Keratinocyte (primary cell): ENCODE measurements around the gene DIO3. TPM values are rescaled to one million over a fixed set of nuclear protein-coding genes. Genes with fewer than 3 reads are reported as not detected.

ENCODE experiments used
- DNase-seq: peaks from one replicate; pipeline ENCODE4 v3.0.0-alpha.2; 2011; ENCODE audit warnings: low read depth, missing footprints, low spot score
- FAIRE-seq: peaks from 2 replicates; lab custom pipeline; 2011; peaks lifted over from hg19 to GRCh38; lab: Jason Lieb, UNC
- H2AFZ ChIP-seq: 2 replicates; pipeline ENCODE4 v1.6.0; 2012; ENCODE audit warnings: low read length, control low read depth, inconsistent platforms; ENCODE audit not compliant: control insufficient read depth
- H3K27ac ChIP-seq: 2 replicates; pipeline ENCODE4 v1.5.1; 2011; ENCODE audit warnings: low read length; ENCODE audit not compliant: control insufficient read depth, insufficient read depth
- H3K27me3 ChIP-seq: 3 replicates; pipeline ENCODE4 v1.6.0; 2011; ENCODE audit warnings: low read length; ENCODE audit not compliant: control insufficient read depth, insufficient read depth; ENCODE audit errors: extremely low read depth
- H3K36me3 ChIP-seq, 2 experiments: 2 replicates in 1 of 2; 3 replicates in 1 of 2; pipeline ENCODE4 v1.5.1; 2011; ENCODE audit warnings: low read length in 2 of 2, mild to moderate bottlenecking in 1 of 2; ENCODE audit not compliant: control insufficient read depth in 2 of 2, insufficient read depth in 2 of 2; ENCODE audit errors: extremely low read depth in 1 of 2
- H3K4me1 ChIP-seq: 3 replicates; pipeline ENCODE4 v1.5.1; 2011; ENCODE audit warnings: low read length; ENCODE audit not compliant: control insufficient read depth, insufficient read depth; ENCODE audit errors: extremely low read depth
- H3K4me2 ChIP-seq: 3 replicates; pipeline ENCODE4 v1.6.0; 2011; ENCODE audit warnings: low read depth, low read length; ENCODE audit not compliant: control insufficient read depth, insufficient read depth; ENCODE audit errors: extremely low read depth
- H3K4me3 ChIP-seq, 3 experiments: fragments of 200-600 bp in 1 of 3; sonication (generic) in 1 of 3; 2 replicates in 2 of 3; 3 replicates in 1 of 3; pipeline ENCODE4 v1.5.1; 2011 to 2016; ENCODE audit warnings: low read length in 3 of 3, mild to moderate bottlenecking in 3 of 3, control low read depth in 2 of 3, inconsistent platforms in 1 of 3, low read depth in 1 of 3, mixed read lengths in 1 of 3, mixed run types in 1 of 3, moderate library complexity in 1 of 3; ENCODE audit not compliant: control insufficient read depth in 2 of 3, insufficient read depth in 2 of 3; ENCODE audit errors: extremely low read depth in 1 of 3
- H3K79me2 ChIP-seq: 2 replicates; pipeline ENCODE4 v1.6.0; 2012; ENCODE audit warnings: low read length; ENCODE audit not compliant: control insufficient read depth, insufficient read depth
- H3K9ac ChIP-seq: 3 replicates; pipeline ENCODE4 v1.6.0; 2011; ENCODE audit warnings: low read length; ENCODE audit not compliant: control insufficient read depth, insufficient read depth; ENCODE audit errors: extremely low read depth
- H3K9me1 ChIP-seq: 3 replicates; pipeline ENCODE4 v1.6.0; 2011; ENCODE audit warnings: low read length; ENCODE audit not compliant: control insufficient read depth, insufficient read depth; ENCODE audit errors: extremely low read depth
- H3K9me3 ChIP-seq: 2 replicates; pipeline ENCODE4 v1.5.1; 2012; ENCODE audit warnings: low read depth, low read length; ENCODE audit not compliant: control insufficient read depth
- H4K20me1 ChIP-seq: 3 replicates; pipeline ENCODE4 v1.6.0; 2011; ENCODE audit warnings: low read length; ENCODE audit not compliant: control insufficient read depth, insufficient read depth; ENCODE audit errors: extremely low read depth
- EZH2 ChIP-seq: IDR thresholded peaks from one replicate; pipeline ENCODE4 v1.6.1; 2012; ENCODE audit warnings: inconsistent platforms, mild to moderate bottlenecking, low read length, moderate library complexity
- dilution Hi-C: fragments of 300-500 bp; cut with MboI; formaldehyde crosslinking; loops from one replicate; pipeline ENCODE4 v1.7.0; 2020; ENCODE audit warnings: low sequenced_read_pairs; ENCODE audit not compliant: extremely low pct_ligation_motif_present
- polyA plus RNA-seq, 5 experiments: library from polyadenylated mRNA; depleted of rRNA in 3 of 5; stranded (reverse) in 3 of 5; stranded (forward) in 1 of 5; unstranded in 1 of 5; fragments of >200 nt; gene quantifications; 1 replicate in 1 of 5; 2 replicates in 3 of 5; 3 replicates in 1 of 5; pipeline versions ENCODE4 v1.2.1 to v1.2.3, GENCODE V29; 2011 to 2012; ENCODE audit warnings: missing spikeins in 2 of 5, low read depth in 1 of 5, low replicate concordance in 1 of 5
- TF ChIP-seq, protein P1 (sequence below), 3 experiments: IDR thresholded peaks in 1 of 3; conservative IDR thresholded peaks in 1 of 3; optimal IDR thresholded peaks in 1 of 3; 2 replicates in 2 of 3; 3 replicates in 1 of 3; pipeline versions ENCODE3 to v1.5.1; 2011; ENCODE audit warnings: low read length in 3 of 3, mild to moderate bottlenecking in 3 of 3, moderate library complexity in 2 of 3, control low read depth in 1 of 3, inconsistent platforms in 1 of 3; ENCODE audit not compliant: insufficient read depth in 2 of 3; ENCODE audit errors: extremely low read depth in 1 of 3

The DIO3 gene
- polyA plus RNA-seq, 1 donor (not counting 4 experiments of a cell fraction or from before 2014, with no cell fraction given): not detected

DNA sequence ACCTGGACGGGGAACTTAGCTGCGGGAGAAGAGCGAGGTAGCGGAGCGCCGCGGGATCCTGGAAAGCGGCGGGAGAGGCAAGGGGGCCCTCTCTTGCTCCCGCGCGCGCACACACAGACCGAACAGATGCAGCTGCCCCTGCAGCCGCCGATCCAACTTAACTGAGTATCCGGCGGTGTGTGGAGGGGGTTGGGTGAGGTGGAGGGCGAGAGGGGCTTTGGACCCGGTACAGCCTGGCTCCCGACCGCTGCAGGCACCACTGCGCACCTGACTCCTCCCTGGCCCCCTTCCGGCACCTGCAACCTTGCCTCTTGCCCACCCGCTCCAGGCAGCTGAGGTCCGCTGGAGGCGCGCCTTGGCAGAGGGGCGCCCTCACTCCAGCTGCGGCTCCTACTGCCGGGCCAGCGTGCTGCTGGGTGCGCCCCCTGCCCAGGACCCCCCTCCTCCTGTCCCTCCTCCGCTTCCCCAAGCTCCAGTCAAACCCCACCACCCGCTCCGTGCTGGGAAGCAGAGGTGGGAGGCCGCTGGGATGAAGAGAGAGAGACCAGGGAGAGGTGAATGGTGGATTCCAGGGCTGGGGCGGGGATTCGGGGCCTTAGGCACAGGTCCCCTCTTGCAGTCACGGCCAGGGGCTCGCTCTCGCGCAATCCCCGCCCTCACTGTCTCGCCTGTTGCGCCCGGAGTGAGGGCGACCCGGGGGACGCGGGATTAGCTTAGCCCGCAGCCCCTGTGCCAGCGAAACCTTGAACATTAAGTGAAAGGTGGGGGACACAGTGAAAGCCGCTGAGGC is 2.6 kb downstream of the DIO3 start:
- Histone ChIP-seq H3K27ac (no peak overlapping the region), H3K4me3 (no peak overlapping the region), H3K36me3 (no peaks in the 10 kb centered on the region), H3K9me1 (no peaks in the 10 kb centered on the region), H3K4me2 (no peak overlapping the region), H3K79me2 (no peaks in the 10 kb centered on the region), H2AFZ (no peak overlapping the region), H3K9me3 (peaks cover 11% of the 10 kb centered on the region), H3K4me1 (no peaks in the 10 kb centered on the region), H4K20me1 (no peaks in the 10 kb centered on the region), H3K27me3 (peaks cover 77% of the 10 kb centered on the region), H3K9ac (no peak overlapping the region)
- TF ChIP-seq EZH2: no peak
- TF ChIP-seq, protein P1, sequence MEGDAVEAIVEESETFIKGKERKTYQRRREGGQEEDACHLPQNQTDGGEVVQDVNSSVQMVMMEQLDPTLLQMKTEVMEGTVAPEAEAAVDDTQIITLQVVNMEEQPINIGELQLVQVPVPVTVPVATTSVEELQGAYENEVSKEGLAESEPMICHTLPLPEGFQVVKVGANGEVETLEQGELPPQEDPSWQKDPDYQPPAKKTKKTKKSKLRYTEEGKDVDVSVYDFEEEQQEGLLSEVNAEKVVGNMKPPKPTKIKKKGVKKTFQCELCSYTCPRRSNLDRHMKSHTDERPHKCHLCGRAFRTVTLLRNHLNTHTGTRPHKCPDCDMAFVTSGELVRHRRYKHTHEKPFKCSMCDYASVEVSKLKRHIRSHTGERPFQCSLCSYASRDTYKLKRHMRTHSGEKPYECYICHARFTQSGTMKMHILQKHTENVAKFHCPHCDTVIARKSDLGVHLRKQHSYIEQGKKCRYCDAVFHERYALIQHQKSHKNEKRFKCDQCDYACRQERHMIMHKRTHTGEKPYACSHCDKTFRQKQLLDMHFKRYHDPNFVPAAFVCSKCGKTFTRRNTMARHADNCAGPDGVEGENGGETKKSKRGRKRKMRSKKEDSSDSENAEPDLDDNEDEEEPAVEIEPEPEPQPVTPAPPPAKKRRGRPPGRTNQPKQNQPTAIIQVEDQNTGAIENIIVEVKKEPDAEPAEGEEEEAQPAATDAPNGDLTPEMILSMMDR (optimal IDR thresholded peaks at IDR 0.05 in 1 of 3, IDR thresholded peaks at IDR 0.05 in 1 of 3, conservative IDR thresholded peaks at IDR 0.05 in 1 of 3; ENCODE audit: extremely low read depth in 1 of 3, insufficient read depth in 2 of 3, low read length in 3 of 3): no peak
- dilution Hi-C loops: no loop called here
- no peak for FAIRE-seq
- DNase-seq: no peak

DNA sequence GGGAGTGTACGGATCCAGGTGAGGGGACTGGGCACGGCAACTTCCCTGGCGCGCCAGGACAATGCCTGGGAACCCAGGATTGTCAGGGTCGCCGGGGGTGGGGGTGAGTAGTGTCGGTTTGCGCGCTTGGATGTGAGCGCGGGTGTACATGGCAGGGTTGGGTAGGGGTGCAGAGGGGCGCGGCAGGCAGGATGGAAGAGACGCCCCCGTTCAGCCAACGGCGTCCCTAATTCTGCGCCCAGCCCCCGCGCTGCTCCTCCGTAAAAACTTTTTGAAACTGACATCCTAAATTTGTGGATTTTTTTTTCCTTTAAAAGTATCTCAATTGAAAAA is 3.1 kb downstream of the DIO3 start:
- Histone ChIP-seq H3K9me1 (no peaks in the 10 kb centered on the region), H4K20me1 (no peaks in the 10 kb centered on the region), H3K9me3 (peaks cover 11% of the 10 kb centered on the region), H3K9ac (no peak overlapping the region), H2AFZ (no peak overlapping the region), H3K4me1 (no peaks in the 10 kb centered on the region), H3K36me3 (no peaks in the 10 kb centered on the region), H3K27me3 (peaks cover 72% of the 10 kb centered on the region), H3K79me2 (no peaks in the 10 kb centered on the region), H3K27ac (no peak overlapping the region), H3K4me2 (no peak overlapping the region), H3K4me3 (no peak overlapping the region)
- DNase-seq (no peak), FAIRE-seq (no peak)
- dilution Hi-C loops: no loop called here
- TF ChIP-seq EZH2: no peak
- TF ChIP-seq, protein P1 (optimal IDR thresholded peaks at IDR 0.05 in 1 of 3, IDR thresholded peaks at IDR 0.05 in 1 of 3, conservative IDR thresholded peaks at IDR 0.05 in 1 of 3; ENCODE audit: extremely low read depth in 1 of 3, insufficient read depth in 2 of 3, low read length in 3 of 3): no peak
